Inferior parietal cortex (tissue), 1 donor: ENCODE data around the gene LARGE1.
"Not testable (repeated sequence)": the region's sequence is repeated elsewhere in the genome, so short reads cannot be mapped to it uniquely, and the experiment has no call there.

Experiments
- DNase-seq: peaks from one replicate; pipeline ENCODE4 v3.0.0-alpha.2; 2016; ENCODE audit errors: extremely low spot score

LARGE1 gene

DNA sequence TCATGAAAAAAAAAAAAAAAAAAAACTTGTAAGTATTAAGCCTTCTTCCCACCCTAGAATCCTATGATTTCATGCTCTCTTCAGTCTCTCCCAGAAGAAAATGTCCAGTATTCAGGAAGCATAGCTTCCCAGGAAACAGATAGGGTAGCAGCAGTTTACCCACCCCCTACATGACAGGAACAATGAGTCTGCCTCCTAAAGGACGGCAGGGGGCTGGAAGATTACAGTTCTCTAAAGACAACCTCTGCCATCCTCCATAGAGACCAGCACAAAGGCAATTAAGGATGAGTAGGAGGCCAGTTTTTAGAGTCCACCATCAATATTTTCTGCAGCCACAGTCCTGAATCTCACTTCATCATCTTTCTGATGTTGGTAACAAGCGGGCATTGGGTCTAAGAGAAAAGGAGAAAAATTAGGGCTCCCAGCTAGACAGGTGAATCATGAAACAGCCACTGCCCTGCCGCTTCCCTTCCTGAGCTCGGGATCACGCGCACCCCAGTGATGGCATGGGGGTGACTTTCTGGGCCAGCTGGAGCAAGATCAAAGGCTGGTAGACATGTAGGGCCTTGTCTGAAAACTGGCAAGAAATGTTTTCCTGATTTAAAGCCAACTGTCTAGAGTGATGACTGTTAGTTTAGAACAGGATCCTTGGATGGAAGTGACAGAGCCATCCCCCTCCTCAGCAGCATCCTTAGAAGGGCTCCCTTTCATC, 322.8 kb downstream of the LARGE1 start:
- no peak for DNase-seq

DNA sequence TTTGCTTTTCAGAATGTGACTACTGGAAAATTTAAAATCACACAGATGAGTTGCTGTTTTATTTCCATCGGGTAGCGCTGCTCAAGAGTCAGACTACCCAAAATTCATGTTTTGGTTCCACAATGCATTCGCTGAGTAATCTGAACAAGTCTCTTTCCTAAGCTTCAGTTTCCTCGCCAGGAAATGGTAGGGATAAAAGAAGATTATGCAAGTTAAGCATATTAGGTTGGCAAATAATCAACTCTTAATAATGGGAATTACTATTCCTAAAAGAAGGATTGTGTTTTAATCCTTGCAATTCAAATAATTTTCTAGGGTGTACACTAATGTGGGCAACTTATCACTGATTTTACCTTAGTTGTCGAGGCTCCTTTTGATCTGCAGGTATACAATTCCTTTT, 326.5 kb downstream of the LARGE1 start:
- no peak for DNase-seq

DNA sequence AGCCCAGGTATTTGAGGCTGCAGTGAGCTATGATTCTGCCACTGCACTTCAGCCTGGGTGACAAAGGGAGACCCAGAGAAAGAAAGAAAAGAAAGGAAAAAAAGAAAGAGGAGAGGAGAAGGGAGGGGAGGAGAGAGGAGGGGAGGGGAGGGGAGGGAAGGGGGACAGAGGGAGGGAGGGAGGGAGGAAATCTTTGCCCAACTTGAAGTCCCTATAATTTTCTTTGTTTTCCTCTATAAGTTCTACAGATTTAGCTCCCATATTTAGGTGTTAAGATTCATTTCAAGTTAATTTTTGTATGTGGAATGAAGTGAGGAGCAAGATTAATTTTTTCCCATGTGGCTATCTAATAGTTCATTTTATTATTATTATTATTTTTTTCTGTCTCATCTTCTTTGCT, 328.3 kb downstream of the LARGE1 start:
- DNase-seq = no peak

DNA sequence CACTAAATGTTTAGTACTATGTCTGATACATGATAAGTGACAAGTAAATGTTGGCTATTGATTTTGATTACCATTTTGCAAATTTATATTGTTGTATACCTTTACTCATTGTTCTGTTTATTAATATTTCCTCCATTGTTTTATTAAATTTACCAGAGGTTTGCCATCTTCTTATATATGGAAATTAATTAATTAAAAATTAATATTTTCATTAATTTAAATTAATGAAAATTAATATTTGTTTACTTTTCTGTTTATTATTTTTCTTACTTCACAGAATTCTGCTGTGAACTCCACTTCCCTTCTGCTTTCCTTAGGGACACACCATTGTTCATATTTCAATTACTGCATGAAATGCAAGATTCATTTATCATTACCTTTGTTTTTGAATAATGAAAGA, 331.0 kb downstream of the LARGE1 start:
- DNase-seq = no peak

DNA sequence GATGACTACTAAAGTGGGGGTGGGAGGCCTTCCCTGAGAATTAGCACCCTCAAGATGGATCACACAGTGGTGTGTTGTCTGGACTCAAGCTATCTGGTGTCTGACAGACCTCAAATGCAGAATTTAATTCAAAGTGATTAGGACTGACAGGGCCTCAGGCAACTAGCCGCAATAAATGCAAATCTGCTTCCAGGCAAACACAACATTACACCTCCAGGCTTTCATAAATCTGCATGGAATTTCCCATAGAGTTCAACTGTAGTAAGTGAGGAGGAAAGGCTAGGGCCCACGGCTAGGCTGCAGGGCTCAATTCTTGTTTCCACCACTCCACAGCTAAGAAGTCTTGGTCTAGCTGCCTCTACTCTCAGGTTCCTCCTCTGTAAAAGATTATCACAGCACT, 331.4 kb downstream of the LARGE1 start:
- no peak for DNase-seq

DNA sequence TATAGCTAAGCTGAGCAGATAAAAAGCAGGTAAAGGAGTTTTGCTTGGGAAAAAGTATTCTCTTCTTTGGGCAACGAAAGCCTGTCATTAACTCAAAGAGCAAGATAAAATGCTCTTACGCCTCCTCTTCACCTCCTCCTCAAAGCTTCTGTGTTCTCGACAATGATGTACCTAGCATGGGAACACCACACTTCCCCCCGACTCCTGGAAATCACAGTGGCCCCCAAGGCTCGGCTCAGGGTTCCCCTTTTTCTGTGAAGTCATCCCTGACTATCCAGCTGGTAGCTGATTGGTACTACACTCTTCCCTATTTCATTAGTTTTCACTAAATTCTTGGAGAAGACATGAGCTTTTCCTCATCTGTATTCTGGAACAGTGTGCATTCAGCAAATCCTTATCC, 336.1 kb downstream of the LARGE1 start:
- DNase-seq = no peak

DNA sequence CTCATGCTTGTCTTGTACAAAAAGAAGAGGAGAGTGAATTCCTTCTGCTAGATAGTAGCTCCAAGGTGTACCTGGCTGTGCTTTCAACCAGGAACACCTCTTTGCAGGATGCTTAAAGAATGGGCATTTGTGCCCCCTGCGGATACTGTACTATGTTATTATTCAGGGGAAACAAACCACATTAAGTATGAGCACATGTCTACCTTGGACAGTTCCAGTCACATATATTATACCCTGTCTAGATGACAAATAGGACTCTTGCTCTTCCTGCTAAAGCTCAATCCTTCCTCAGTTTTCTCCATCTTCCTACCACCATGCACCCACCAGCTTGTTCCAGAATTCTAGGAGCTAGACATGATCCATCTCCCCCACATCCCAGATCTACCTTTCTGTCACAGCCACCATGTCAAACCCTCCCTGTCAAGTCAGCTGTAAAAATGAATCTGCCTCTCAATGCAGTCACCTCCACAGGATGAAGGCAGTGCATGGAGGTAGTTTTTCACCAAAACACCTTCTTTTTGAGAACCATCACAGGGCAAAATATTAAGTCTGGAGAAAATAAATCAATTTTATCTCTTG, 337.4 kb downstream of the LARGE1 start:
- no peak for DNase-seq

DNA sequence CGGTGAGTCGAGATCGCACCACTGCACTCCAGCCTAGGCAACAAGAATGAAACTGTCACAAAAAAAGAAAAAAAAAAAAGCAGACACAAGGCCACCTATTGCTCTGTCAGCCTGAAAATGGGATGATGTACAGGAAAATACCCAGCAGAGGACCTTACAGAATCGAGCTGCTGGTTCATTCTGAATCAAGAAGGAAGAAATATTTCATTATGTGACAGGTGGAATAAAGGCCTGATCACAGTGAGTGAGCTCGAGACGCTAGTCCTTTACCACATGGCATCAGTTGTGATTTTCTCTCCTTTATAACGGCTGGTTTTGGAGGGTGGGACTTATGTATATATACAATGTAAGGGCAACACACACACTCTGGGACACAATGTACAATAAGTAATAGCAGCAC, 340.0 kb downstream of the LARGE1 start:
- no peak for DNase-seq

DNA sequence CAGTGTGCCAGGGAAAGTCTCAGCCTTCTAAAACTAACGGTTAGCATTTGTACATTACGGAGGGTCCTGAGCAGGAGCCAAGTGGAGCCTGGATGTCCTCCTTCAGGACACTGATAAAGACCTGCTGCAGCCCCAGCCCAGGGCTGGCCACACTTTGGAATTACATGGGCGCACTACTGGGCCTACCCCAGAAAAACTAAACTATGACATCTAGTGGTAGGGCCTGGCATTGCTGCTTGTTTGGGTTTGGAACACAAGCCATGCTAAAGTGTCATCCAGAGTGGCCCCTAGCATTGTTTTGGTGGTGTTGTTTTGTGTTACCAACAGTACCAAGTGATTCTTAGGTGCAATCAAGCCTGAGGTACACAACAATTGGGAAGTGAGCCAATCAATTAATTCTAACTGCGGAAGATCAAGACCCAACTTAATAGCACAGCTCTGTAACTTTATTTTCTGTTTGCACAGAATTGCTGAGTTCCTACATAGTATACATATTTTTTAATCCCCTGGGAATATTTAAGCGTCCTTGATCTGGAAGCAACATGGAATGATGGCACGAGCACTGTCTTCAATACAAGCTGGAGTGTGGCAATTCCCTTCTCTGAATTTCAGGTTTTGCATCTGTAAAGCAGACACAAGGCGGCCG, 340.7 kb downstream of the LARGE1 start:
- peak; percentile 82 for DNase-seq

DNA sequence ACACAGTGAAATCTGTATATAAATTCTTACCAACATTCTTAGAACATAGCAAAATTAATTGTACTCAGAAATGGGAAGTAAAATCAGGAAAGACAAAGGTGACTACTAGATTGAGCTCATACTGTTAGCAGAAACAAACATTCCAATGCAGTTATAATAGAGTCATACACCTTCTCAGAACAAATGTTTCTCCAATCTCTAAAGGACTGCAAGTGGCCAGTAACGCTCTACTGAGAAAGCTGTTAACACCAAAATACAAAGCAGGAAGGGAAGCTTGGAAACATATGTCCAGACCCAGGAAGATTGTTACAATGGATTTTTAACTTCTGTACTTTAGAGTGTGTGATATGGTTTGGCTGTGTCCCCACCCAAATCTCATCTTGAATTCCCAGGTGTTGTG, 341.5 kb downstream of the LARGE1 start:
- no peak for DNase-seq

DNA sequence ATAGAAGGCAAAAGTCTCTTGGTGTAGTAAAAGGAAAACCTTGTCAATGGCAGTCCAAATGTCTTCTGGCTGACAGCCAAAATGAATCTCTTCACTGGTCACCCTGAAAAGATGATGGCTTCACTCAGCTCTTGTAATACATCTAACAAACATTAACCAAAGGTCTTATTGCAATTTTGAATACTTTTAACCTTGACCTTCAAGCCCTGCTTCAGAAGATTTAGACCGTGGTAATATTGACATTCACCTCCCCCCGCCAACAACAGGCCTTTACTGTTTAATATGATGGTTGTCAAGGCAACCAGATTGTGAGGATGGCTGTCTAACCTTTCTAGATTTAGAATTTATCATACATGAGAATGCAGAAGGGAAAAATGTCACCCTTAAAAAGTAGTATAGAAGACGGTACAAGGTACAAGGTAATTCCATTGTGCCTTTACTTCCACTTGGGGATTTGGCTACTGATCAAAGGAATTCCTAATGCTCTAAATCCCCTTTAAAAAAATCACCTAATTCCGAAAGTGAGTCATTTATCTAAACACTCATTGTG, 342.3 kb downstream of the LARGE1 start:
- no peak for DNase-seq

DNA sequence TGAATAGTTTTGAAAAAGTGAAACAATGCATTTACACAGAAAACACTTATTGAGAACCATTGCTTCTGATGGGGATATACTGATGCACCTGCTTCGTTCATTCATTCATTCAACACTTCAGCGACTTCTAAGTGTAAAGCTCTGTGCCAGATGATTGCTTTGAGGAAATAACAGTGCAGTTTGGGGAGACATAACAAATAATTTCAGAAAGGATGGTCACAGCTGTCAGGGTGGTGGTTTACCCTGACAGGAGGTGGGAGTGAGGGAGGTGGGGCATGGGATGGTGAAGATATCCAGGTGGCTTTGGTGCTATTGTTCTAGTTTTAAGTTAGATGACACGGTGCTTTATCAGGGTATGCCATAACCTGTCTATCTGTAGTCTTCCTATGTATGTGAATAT, 344.1 kb downstream of the LARGE1 start:
- DNase-seq = no peak

DNA sequence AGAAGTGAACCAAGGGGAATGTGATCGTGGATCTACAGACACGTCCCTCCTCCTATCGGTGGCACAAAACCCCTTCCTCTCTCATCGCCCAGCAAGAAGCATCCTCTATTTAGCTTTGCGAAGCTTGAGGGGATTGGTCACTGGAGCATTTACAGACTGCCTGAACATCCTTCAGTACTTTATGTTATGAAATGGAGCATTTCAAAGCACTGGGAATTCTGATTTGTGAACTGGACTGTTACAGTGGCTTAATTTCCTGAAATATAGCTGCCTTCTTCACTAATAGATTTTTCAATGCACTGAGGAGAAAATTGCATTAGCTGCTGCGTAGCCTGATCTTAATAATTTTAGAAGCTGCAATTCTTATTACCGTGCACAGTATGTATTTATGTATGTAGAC, 344.5 kb downstream of the LARGE1 start:
- no peak for DNase-seq

DNA sequence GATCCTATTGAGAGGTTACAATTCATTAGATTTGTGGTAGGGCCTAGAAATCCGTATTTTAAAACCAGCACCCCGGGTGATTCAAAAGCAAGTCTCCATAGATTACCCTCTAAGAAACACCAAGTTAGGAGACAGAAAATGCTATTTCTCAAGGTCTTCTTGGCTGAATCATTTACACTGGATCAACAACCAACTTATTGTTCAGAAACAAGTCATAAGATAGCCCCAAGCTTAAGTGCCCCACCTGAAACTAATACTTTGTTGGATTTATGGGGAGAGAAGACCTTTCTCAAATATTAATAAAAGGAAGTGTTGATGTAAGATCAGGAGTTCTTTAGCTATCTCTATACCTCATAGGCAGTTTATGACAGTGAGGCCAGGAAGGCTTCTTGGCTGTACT, 345.2 kb downstream of the LARGE1 start:
- no peak for DNase-seq

DNA sequence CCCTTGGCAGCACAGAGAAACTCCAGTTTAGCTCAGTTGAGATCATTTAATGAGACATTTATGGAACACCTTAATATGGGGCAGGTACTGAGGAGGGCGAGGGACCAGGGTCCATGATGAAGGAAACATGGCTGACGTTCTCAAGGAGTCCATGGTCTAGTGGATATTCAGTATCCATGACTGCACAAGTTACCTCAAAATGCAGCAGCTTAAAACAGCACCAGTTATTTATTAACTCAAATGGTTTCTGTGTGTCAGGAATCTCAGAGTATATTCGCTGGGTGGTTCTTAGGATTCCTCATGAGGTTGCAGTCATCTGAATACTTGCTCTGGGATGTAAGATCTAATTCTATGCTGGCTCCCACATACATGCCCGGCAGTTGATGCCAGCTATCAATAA, 346.8 kb downstream of the LARGE1 start:
- no peak for DNase-seq

DNA sequence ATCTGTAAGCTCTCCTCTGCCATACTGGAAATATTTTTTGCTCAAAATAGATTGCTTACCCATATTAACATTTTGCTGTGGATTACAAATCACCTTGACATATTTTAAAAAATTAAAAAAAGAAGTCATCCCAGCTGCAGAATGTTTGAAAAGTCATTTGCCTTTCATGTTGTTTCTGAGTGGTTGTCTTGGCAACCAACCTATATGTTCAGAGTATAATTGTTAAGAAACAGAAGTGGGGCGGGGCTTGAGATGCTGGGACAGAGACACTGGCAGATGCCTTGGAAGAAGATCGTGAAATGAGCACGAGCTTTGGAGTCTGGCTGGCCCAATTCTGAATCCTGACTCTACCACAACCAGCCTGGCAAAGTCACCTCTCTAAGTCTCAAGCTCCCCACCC, 348.2 kb downstream of the LARGE1 start:
- DNase-seq = no peak

DNA sequence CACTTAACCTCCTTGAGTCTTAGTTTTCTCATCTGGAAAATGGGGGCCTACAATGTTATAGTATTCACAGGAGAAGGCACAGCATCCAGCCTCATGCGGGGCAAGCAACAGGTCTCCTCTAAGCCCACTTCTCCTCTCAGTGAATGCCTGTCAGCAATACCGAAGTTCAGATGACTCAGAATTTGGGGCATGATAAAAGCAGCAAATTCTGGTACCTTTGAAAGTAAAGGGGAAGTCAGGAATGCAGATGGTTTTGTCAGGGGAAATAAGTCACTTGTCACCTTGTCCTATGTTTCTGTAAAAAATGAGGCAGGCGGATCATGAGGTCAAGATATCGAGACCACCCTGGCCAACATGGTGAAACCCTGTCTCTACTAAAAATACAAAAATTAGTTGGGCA, 350.2 kb downstream of the LARGE1 start:
- DNase-seq = no peak

DNA sequence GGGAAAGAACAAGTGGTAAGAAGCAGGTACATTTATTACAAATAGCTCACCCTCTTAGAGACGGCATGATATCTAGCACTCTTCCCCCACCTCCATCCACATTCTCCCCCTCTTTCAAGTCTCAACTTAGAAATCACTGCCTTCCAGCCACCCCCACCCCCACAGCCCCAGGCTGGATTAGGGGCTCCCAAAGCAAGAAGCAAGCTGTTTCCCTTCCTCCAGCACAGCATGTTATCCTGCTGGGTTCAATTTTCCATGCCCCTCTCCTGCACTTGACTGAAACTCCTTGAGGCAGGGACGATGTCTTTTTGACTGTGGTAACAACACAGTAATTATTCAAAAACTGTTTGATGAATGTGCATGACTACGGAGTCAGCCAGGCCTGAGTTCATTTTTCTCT, 350.7 kb downstream of the LARGE1 start:
- DNase-seq = no peak

DNA sequence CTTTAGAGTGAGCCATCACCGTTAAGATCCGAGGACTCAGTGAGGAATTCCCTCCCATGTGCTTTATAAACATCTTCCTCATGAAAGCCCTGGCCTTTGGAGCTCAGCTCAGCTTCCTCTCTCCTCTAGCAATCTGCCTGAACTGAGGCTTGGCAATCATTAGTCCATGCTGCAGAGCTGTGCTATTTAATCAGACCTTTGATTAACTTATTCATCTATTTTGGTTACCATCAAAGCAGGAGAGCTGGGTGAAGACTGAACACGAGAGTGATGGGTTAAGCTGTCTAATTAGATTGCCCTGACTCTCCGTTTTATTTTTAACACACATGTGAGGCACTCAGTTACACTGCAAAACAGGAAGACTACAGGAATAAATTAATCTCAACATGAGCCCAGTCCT, 351.3 kb downstream of the LARGE1 start:
- no peak for DNase-seq

DNA sequence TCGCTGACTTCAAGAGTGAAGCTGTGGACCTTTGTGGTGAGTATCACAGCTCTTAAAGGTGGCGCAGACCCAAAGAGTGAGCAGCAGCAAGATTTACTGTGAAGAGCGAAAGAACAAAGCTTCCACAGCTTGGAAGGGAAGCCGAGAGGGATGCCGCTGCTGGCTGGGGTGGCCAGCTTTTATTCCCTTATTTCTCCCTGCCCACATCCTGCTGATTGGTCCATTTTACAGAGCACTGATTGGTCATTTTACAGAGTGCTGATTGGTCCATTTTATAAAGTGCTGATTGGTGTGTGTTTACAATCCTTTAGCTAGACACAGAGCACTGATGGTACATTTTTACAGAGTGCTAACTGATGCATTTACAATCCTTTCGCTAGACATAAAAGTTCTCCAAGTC, 353.8 kb downstream of the LARGE1 start:
- not testable (repeated sequence) for DNase-seq

DNA sequence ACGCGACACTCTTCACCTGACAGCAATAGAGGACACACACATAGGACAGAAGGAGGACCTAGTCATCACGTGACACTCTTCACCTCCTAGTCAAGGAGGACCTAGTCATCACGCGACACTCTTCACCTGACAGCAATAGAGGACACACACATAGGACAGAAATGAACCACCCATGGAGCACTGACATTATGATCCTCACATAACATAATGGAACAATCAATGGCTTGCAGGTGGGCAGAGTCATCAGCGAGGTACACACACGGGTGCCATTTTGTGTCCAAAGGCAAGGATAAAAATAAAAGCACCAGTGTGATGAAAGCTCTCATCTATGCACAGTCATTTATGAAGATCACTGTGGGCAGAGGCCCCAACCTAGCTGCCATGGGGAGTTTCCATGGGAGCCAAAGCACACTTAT, 354.7 kb downstream of the LARGE1 start:
- no peak for DNase-seq

DNA sequence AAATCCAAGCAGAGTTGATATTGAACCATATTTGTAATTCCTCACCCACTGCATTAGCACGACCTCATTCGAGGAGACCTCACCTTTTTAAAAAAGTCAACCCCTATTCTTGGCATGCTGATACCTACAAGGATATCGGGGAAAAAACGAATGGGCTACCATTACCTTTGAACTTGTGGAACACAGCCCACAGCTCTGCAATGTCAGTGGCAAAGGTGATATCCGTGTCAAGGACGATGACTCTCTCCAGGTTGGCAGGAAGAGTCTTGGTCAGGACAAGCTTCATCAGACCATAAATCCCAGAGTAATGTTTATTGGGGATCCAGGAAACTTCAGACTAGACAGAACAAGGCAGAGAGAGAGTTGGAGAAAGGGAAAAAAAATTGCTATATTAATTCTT, 355.6 kb downstream of the LARGE1 start:
- DNase-seq = no peak
